T1000 (cell line): ENCODE data around the gene STARD13.

Experiments
- DNase-seq: peaks from one replicate; lab custom pipeline; 2025; ENCODE audit warnings: mixed read lengths; lab: John Stamatoyannopoulos, UW

The STARD13 gene

DNA sequence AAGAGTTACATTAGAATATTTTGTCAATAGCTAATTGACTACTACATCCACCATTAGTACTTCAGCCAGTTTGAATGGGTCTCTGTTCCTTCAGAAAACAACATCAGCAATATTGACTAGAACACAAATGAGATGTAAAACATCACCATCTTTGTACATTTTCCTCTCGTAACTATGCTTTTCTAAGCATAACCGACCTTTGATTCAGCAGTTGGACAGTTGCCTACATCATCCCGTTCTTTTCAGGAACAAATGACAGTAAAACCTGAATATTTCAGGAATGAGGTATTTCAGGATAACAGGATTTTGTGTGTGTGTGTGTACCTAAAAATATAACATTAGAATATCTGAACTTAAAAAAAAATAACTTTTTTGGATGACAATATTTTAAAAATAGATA, 60.9 kb downstream of the STARD13 start:
- no peak for DNase-seq

- DNase-seq = no peak
These were observed 61.4 kb downstream of the STARD13 start for GRCh38 chr13:33224191-33224590.

GRCh38 chr13:33219926-33220325, 65.6 kb downstream of the STARD13 start:
- DNase-seq = no peak

- DNase-seq = no peak
These were observed 67.1 kb downstream of the STARD13 start for GRCh38 chr13:33218426-33218825.

DNA sequence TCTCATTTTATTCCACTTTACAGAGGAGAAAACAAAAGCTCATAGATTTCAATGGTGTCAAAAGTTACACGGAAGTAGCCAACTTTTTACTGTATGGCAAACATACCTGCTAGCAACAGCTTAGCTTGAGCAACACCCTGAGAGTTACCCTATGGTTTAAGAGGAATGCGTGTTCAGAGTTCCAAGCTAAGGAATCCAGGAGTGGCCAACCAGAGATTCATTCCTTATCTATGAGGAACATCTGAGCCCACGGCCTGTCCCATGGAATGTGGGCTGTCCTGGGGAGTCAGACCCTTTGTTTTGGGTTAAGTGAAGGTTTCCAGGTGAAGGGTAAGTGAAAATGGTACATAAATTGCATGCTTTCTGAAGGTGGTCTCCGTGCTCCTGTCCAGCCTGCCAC, 67.5 kb downstream of the STARD13 start:
- DNase-seq = no peak

DNA sequence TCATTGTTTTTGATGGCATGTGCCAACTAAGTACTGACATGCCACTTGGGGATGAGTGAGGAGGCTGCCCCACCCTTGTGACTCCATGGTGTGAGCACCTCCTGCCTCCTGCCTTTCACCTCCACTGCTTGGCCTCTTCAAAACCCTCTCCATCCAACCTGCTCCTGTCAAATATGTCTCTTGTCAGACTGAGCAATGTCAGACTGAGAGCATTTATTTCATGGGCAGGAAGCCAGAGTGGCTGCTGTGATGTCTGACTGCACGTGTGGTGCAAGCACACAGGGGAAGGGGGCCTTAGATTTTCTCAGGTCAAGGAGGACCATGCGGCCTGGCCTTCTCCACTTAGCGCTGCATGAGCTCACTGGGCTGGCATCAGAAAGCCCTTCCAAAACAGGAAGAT, 68.3 kb downstream of the STARD13 start:
- no peak for DNase-seq

- no peak for DNase-seq
These were observed 71.8 kb downstream of the STARD13 start for GRCh38 chr13:33213797-33214196.

- no peak for DNase-seq
These were observed 72.4 kb downstream of the STARD13 start for GRCh38 chr13:33213024-33213768.

GRCh38 chr13:33212396-33212795, 73.2 kb downstream of the STARD13 start:
- no peak for DNase-seq

DNA sequence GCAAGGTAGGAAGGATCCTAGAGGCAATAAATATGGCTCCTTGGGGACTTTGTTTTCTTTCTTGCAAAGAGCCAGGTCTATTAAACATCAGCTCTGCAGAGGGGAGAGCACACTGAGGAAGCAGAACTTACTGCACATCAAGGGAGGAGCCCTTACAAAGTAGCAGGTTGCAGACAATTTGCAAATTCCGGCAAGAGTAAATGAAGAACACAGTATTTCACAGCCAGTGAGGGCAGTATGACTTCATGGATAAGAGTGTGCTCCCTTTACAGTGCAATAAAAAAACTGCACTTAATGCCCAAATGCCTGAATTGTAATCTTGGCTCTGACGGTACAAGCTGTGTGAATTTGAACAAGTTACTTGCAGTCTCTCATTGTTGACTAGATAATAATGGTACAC, 75.5 kb downstream of the STARD13 start:
- DNase-seq = no peak

GRCh38 chr13:33208290-33209220, 77.0 kb downstream of the STARD13 start:
- no peak for DNase-seq

DNA sequence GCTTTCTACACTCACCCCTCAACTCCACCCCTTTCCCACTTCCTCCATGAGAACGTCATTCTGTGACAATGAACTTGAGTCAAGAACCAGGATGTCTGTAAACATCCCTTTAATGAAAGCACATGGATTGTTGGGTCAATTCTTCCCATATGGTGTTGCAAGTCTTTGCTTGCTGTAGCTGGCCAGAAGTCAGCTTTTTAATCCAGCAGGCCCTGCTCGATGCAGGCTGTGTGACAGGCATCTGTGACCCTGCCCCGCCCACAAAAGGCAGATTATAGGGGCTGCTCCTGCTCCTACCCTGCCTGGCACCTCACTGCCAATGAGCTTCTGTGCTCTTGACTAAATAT, 78.0 kb downstream of the STARD13 start:
- no peak for DNase-seq

GRCh38 chr13:33206945-33207614, 78.5 kb downstream of the STARD13 start:
- DNase-seq = no peak

DNA sequence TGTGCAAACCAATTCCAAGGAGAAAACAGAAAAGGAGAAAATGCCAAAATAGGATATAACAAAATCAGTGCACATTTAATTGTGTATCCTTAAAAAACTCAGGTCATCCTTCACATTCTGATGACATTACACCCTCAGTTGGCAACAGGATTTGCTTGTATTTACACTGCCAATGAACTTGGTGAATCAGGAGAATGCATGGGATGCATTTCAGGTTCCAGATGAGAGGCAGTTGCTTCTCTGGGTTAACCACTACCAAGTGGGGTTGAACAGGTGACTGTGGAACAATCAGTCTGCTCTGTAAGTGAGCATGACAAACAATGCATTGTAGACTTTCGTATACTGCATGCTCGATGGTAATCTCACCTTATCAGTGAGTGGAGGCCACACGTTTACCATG, 79.1 kb downstream of the STARD13 start:
- DNase-seq = no peak

GRCh38 chr13:33205804-33206221, 79.7 kb downstream of the STARD13 start:
- no peak for DNase-seq

- no peak for DNase-seq
These were observed 80.3 kb downstream of the STARD13 start for GRCh38 chr13:33205224-33205623.

GRCh38 chr13:33204130-33204927, 81.2 kb downstream of the STARD13 start:
- DNase-seq = no peak

DNA sequence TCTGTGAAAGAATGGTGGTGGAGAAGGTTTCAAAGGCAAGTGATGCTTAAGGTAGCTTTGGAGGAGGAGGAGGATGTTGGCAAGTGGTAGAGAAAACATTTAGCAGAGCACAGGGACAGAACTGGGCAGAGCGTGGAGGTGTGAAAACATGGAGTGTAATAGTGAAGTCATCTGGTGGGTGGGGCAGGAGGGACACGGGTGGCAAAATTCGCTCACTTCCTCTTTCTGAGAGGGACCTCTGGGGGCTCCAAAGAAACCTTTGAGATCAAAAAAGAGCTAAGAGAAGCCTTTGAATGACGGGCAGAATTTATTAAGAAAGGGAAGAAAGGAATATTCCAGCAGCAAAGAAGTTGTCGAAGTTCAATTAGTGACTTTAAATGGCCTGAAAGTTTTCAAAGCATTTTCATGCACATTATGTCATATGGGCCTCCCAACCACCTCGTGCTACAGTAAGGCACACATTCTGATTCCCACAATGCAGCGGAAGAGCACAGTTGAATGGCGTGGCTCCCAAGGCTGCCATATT, 82.8 kb downstream of the STARD13 start:
- no peak for DNase-seq

GRCh38 chr13:33201659-33202058, 83.9 kb downstream of the STARD13 start:
- DNase-seq = no peak

DNA sequence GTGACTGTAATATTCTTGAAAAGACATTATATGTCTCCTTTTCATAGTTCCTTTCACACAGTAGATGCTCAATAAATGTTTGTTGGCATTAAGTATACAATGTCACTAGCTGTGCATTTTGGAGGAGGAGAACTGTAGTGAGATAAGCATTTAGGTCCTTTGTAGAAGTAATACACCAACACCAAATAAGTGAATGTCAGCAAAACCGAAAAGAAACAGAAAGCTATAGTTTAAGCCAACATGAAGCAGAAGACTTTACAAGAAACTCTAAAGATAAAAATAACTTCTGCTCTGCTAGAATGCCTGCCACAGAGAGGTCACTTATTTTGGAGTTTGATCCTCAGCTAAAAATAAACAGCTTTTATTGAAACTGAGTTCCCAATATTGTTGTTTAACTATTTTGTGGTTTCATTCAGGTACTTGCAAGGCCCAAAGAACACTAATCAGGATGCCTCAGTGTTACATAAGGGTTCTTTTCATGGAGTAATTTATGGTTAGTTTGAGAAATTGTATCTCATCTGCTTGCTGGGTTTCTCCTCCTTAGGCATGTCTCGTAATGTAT, 86.2 kb downstream of the STARD13 start:
- DNase-seq = no peak

DNA sequence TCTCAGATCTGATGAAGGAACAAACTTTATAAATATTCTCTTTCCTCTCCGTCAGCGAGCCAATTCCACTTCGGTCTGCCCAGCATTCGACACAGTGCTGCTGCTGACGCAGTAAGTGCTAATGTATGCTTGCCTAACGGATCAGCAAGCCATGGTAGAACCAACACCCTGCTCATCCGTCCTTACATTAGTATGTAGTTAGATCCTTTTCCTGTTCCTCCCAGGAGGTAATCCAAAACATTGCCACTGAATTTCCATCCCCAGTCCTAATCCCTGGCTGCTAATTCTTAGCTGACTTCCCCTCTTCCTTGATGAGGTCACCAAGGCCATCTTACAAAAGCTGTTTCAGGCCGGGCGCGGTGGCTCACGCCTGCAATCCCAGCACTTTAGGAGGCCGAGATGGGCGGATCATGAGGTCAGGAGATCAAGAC, 88.0 kb downstream of the STARD13 start:
- no peak for DNase-seq
